A549 treated with RU486 at 1 μM for 4 hours (cell line): Measurements from ENCODE around the gene SLC15A5. TPM values are rescaled to one million over a fixed set of nuclear protein-coding genes. Genes with fewer than 3 reads are reported as not detected.

ENCODE experiments used
- total RNA-seq: library from RNA; stranded (reverse); fragments of 200-300 nt; extraction: Qiagen RNA extraction; gene quantifications from 5 replicates; pipeline ENCODE4 v1.2.3, GENCODE V29; 2022; ENCODE audit warnings: low read depth

Gene SLC15A5
- not detected in 5 replicates for total RNA-seq

GRCh38 chr12:16277585-16277984, at the start of gene SLC15A5:
TSS of gene SLC15A5 (minus strand) at chr12:16277685. CDS start at chr12:16277685, 0 bp downstream.

Other genes starting within 250 kb of the SLC15A5 start
- gene MGST1, start 70.0 kb upstream of the SLC15A5 start, total RNA-seq = 790 to 853 TPM (median 824 TPM) in 5 replicates